ENCODE measurements around the gene USH2A. TPM values are rescaled to one million over a fixed set of nuclear protein-coding genes. Genes with fewer than 3 reads are reported as not detected.

The USH2A gene
- total RNA-seq, 1 donor from 2014 or later, result 0.04 TPM

- Histone ChIP-seq H3K79me2 (ENCODE audit: low read depth) (no peaks in the 10 kb centered on the region), H2AFZ (replicated peaks) (no peak overlapping the region), H3K27me3 (no peaks in the 10 kb centered on the region), H3K4me3 (no peak overlapping the region), H3K9me3 (ENCODE audit: low read depth) (no peaks in the 10 kb centered on the region), H4K20me1 (ENCODE audit: low read depth) (no peaks in the 10 kb centered on the region), H3K27ac (no peak overlapping the region), H3K4me1 (no peaks in the 10 kb centered on the region), H3K4me2 (no peak overlapping the region), H3K36me3 (no peaks in the 10 kb centered on the region), H3K9ac (no peak overlapping the region), H3F3A (ENCODE audit: low read depth) (no peaks in the 10 kb centered on the region)
- Mint-ChIP-seq H3K27me3 (ENCODE audit: insufficient read depth, low read depth) (no peaks in the 10 kb centered on the region), H3K4me1 (no peaks in the 10 kb centered on the region), H3K9me3 (no peaks in the 10 kb centered on the region), H3K36me3 (no peaks in the 10 kb centered on the region), H3K27ac (no peak overlapping the region), H3K4me3 (no peak overlapping the region)
- TF ChIP-seq EZH2 (IDR thresholded peaks at IDR 0.05), result no peak
- no peak for TF ChIP-seq CTCF (IDR thresholded peaks at IDR 0.05)
- no peak for TF ChIP-seq EZH2phosphoT487 (IDR thresholded peaks at IDR 0.05)
- DNase-seq (ENCODE audit: low spot score), result no peak
These were observed 797.3 kb downstream of the USH2A start for GRCh38 chr1:215625949-215626348.

GRCh38 chr1:215623162-215623561 is 800.1 kb downstream of the USH2A start:
- Mint-ChIP-seq H3K9me3 (no peaks in the 10 kb centered on the region), H3K4me3 (no peak overlapping the region), H3K27ac (no peak overlapping the region), H3K36me3 (peaks cover 13% of the 10 kb centered on the region), H3K4me1 (no peaks in the 10 kb centered on the region), H3K27me3 (ENCODE audit: insufficient read depth, low read depth) (no peaks in the 10 kb centered on the region)
- Histone ChIP-seq H4K20me1 (ENCODE audit: low read depth) (no peaks in the 10 kb centered on the region), H3K9ac (no peak overlapping the region), H3K4me2 (no peak overlapping the region), H3K9me3 (ENCODE audit: low read depth) (no peaks in the 10 kb centered on the region), H3K4me1 (no peaks in the 10 kb centered on the region), H3K27me3 (no peaks in the 10 kb centered on the region), H3K79me2 (ENCODE audit: low read depth) (no peaks in the 10 kb centered on the region), H3K4me3 (no peak overlapping the region), H2AFZ (replicated peaks) (no peak overlapping the region), H3F3A (ENCODE audit: low read depth) (no peaks in the 10 kb centered on the region), H3K36me3 (peaks cover 8% of the 10 kb centered on the region), H3K27ac (no peak overlapping the region)
- DNase-seq (ENCODE audit: low spot score), result no peak
- no peak for TF ChIP-seq EZH2 (IDR thresholded peaks at IDR 0.05)
- TF ChIP-seq EZH2phosphoT487 (IDR thresholded peaks at IDR 0.05), result no peak
- no peak for TF ChIP-seq CTCF (IDR thresholded peaks at IDR 0.05)

- TF ChIP-seq EZH2phosphoT487 (IDR thresholded peaks at IDR 0.05) (no peak), EZH2 (IDR thresholded peaks at IDR 0.05) (no peak), CTCF (IDR thresholded peaks at IDR 0.05) (no peak)
- H3K36me3 Mint-ChIP-seq, result peaks cover 35% of the 10 kb centered on the region
These were observed 805.3 kb downstream of the USH2A start for GRCh38 chr1:215617979-215618378.

More at GRCh38 chr1:215617979-215618378, 805.3 kb downstream of the USH2A start:
- DNase-seq (ENCODE audit: low spot score), result no peak
- no peaks in the 10 kb centered on the region for H3K4me1 ChIP-seq
- H3K79me2 ChIP-seq (ENCODE audit: low read depth), result peaks cover 20% of the 10 kb centered on the region
- no peak overlapping the region for H3K9ac ChIP-seq
- H3K4me1 Mint-ChIP-seq, result no peaks in the 10 kb centered on the region
- no peak overlapping the region for H3K4me2 ChIP-seq
- no peak overlapping the region for H3K4me3 Mint-ChIP-seq
- peaks cover 14% of the 10 kb centered on the region for H3K36me3 ChIP-seq
- H3K27me3 Mint-ChIP-seq (ENCODE audit: insufficient read depth, low read depth), result no peaks in the 10 kb centered on the region
- H2AFZ ChIP-seq (replicated peaks), result no peak overlapping the region
- H3K4me3 ChIP-seq, result no peak overlapping the region
- H3F3A ChIP-seq (ENCODE audit: low read depth), result no peaks in the 10 kb centered on the region
- H3K27ac ChIP-seq, result no peak overlapping the region
- peaks cover 6% of the 10 kb centered on the region for H3K9me3 Mint-ChIP-seq
- peaks cover 4% of the 10 kb centered on the region for H4K20me1 ChIP-seq (ENCODE audit: low read depth)
- no peaks in the 10 kb centered on the region for H3K9me3 ChIP-seq (ENCODE audit: low read depth)
- H3K27ac Mint-ChIP-seq, result no peak overlapping the region
- no peaks in the 10 kb centered on the region for H3K27me3 ChIP-seq
